ENCODE results near the gene CRBN.

DNA sequence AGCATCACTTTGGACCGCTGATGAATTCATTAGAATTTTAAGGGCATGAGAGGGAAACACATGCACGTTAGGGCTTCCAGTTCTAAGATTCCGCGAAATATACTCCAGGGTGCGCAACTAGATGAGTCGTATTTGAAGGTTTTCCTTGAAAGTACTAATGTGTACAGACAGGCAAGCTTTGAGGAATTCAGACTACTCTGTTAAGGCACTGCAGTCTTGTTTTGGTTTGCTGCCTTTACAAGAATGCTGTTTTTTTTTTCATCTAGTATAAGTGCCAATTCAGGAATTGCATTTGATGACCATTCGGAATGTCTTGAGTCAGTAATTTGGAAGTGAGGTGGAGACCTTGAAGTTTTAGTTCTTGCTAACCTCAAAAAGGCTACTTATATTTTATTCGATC lies 33.7 kb downstream of the CRBN start:
- TF ChIP-seq POLR2AphosphoS5 (IDR thresholded peaks at IDR 0.05), result no peak
- TF ChIP-seq, protein P1, sequence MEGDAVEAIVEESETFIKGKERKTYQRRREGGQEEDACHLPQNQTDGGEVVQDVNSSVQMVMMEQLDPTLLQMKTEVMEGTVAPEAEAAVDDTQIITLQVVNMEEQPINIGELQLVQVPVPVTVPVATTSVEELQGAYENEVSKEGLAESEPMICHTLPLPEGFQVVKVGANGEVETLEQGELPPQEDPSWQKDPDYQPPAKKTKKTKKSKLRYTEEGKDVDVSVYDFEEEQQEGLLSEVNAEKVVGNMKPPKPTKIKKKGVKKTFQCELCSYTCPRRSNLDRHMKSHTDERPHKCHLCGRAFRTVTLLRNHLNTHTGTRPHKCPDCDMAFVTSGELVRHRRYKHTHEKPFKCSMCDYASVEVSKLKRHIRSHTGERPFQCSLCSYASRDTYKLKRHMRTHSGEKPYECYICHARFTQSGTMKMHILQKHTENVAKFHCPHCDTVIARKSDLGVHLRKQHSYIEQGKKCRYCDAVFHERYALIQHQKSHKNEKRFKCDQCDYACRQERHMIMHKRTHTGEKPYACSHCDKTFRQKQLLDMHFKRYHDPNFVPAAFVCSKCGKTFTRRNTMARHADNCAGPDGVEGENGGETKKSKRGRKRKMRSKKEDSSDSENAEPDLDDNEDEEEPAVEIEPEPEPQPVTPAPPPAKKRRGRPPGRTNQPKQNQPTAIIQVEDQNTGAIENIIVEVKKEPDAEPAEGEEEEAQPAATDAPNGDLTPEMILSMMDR (IDR thresholded peaks at IDR 0.05; ENCODE audit: poor library complexity, severe bottlenecking), result no peak

Measured in neural cell (in vitro differentiated cells).